Esophagus squamous epithelium (tissue), 4 donors: ENCODE measurements around the gene MAPKAP1.

Source experiments
- POLR2A ChIP-seq, 4 donors: fragments of 450-650 bp; IDR thresholded peaks; one replicate each; pipeline ENCODE4 v1.6.1; 2017; ENCODE audit warnings: antibody characterized with exemption in 4 of 4, mild to moderate bottlenecking in 4 of 4, moderate library complexity in 3 of 4
- TF ChIP-seq, protein P1 (sequence below), 6 experiments: fragments of 450-650 bp in 4 of 6; fragments of 200-600 bp in 2 of 6; sonication (generic) in 2 of 6; IDR thresholded peaks; one replicate each; pipeline ENCODE4 v1.5.1; 2016 to 2019; ENCODE audit warnings: antibody characterized with exemption in 6 of 6, mild to moderate bottlenecking in 4 of 6, moderate library complexity in 4 of 6

DNA sequence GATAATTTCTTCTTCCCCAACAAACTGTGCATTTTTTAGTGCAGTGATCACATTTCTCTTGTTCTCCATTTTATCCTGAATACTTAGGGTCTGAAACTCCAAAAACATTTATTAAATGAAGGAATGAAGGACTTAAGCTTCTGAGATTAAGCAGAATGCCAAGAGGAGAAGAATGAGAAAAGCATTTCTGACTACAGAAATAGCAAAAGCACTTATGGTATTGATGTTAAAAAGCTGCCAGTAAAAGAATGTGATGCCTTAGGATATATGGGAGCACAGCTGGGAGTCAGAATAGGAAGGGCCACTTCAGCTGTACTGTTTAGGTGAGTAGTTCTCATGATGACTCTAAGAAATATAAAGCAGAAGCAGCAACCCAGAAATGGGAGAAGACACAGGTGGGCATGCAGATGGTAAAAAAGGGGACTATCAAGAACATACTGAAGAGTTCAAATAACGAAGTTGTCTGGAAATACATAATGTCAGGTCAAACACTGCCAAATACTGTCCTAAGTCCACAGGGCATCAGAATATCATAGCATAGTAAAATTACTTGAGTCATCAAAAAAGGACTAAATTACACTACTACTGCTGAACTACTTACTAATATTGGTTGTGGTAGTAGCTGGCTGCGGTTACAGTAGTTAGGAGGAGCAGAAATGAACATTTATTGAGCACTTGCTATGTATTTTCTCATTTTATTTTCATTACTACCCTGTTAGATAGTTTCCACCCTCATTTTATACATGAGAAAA is 132.7 kb downstream of the MAPKAP1 start:
- TF ChIP-seq, protein P1, sequence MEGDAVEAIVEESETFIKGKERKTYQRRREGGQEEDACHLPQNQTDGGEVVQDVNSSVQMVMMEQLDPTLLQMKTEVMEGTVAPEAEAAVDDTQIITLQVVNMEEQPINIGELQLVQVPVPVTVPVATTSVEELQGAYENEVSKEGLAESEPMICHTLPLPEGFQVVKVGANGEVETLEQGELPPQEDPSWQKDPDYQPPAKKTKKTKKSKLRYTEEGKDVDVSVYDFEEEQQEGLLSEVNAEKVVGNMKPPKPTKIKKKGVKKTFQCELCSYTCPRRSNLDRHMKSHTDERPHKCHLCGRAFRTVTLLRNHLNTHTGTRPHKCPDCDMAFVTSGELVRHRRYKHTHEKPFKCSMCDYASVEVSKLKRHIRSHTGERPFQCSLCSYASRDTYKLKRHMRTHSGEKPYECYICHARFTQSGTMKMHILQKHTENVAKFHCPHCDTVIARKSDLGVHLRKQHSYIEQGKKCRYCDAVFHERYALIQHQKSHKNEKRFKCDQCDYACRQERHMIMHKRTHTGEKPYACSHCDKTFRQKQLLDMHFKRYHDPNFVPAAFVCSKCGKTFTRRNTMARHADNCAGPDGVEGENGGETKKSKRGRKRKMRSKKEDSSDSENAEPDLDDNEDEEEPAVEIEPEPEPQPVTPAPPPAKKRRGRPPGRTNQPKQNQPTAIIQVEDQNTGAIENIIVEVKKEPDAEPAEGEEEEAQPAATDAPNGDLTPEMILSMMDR (IDR thresholded peaks at IDR 0.05): no peak
- no peak for TF ChIP-seq POLR2A (IDR thresholded peaks at IDR 0.05)
